GM18526 (cell line): Measurements from ENCODE around the gene C20orf141.

Experiments used
- POLR2A ChIP-seq: IDR thresholded peaks from 3 replicates; pipeline ENCODE4 v1.6.1; 2011; ENCODE audit not compliant: insufficient read length; ENCODE audit errors: extremely low read depth

C20orf141 gene

GRCh38 chr20:2809690-2810089 is 5.1 kb upstream of the C20orf141 start:
- no peak for TF ChIP-seq POLR2A

- TF ChIP-seq POLR2A = no peak
These were observed 2.6 kb upstream of the C20orf141 start for GRCh38 chr20:2812189-2812588.

- no peak for TF ChIP-seq POLR2A
These were observed 711 bp upstream of the C20orf141 start for GRCh38 chr20:2814076-2814475.

- TF ChIP-seq POLR2A = no peak
These were observed 584 bp downstream of the C20orf141 start for GRCh38 chr20:2815242-2815900.

- TF ChIP-seq POLR2A = no peak
These were observed 1.3 kb downstream of the C20orf141 start, which contains the start of gene TMEM239 for GRCh38 chr20:2816030-2816582. Gene TMEM239 (plus strand): TSS chr20:2816364. CDS start chr20:2816555, 191 bp downstream.

- TF ChIP-seq POLR2A = no peak
These were observed 2.0 kb downstream of the C20orf141 start for GRCh38 chr20:2816583-2817340.

- TF ChIP-seq POLR2A = no peak
These were observed 2.5 kb downstream of the C20orf141 start for GRCh38 chr20:2817341-2817726.

- no peak for TF ChIP-seq POLR2A
These were observed 3.3 kb downstream of the C20orf141 start for GRCh38 chr20:2817891-2818595.

GRCh38 chr20:2820084-2820895 is 5.5 kb downstream of the C20orf141 start:
- no peak for TF ChIP-seq POLR2A

- no peak for TF ChIP-seq POLR2A
These were observed 6.4 kb downstream of the C20orf141 start for GRCh38 chr20:2820896-2821869.

- TF ChIP-seq POLR2A = no peak
These were observed 7.3 kb downstream of the C20orf141 start for GRCh38 chr20:2822073-2822472.

GRCh38 chr20:2825761-2826160 is 11.0 kb downstream of the C20orf141 start:
- no peak for TF ChIP-seq POLR2A

GRCh38 chr20:2826655-2827054 is 11.9 kb downstream of the C20orf141 start:
- TF ChIP-seq POLR2A = no peak

GRCh38 chr20:2829376-2829775 is 14.6 kb downstream of the C20orf141 start:
- no peak for TF ChIP-seq POLR2A
